ENCODE measurements around the gene CD48. TPM values are rescaled to one million over a fixed set of nuclear protein-coding genes. Genes with fewer than 3 reads are reported as not detected.
"Not testable (repeated sequence)": the region's sequence is repeated elsewhere in the genome, so short reads cannot be mapped to it uniquely, and the experiment has no call there.

The CD48 gene
- total and polyA plus RNA-seq, 2 experiments from 2014 or later, result 0.30 TPM; not detected in 1

- Histone ChIP-seq H3K27ac (no peak overlapping the region), H3K36me3 (replicated peaks; ENCODE audit: insufficient read depth, low read depth) (no peaks in the 10 kb centered on the region), H3K9me2 (replicated peaks; ENCODE audit: insufficient read depth) (no peaks in the 10 kb centered on the region), H3K4me2 (no peak overlapping the region), H3K4me3 (no peak overlapping the region), H4K20me1 (ENCODE audit: insufficient read depth, poor library complexity, severe bottlenecking) (no peaks in the 10 kb centered on the region), H3K4me1 (ENCODE audit: insufficient read depth) (no peaks in the 10 kb centered on the region), H3K79me2 (no peaks in the 10 kb centered on the region), H2AFZ (no peak overlapping the region), H3K27me3 (no peaks in the 10 kb centered on the region), H3K9me3 (ENCODE audit: low read depth) (no peaks in the 10 kb centered on the region)
- WGBS (ENCODE audit: low lambda C conversion rate, missing lambda C conversion rate), result 93% methylated on average over 5 of the region's 5 CpGs
- no peak for DNase-seq (ENCODE audit: low spot score)
- TF ChIP-seq EZH2 (IDR thresholded peaks at IDR 0.05; ENCODE audit: borderline replicate concordance), result no peak
- no peak for TF ChIP-seq CTCF (IDR thresholded peaks at IDR 0.05; ENCODE audit: poor library complexity)
- TF ChIP-seq EZH2phosphoT487 (IDR thresholded peaks at IDR 0.05; ENCODE audit: low read depth, severe bottlenecking, unreplicated experiment), result no peak
Measured at GRCh38 chr1:160717306-160717705, 5.7 kb upstream of the CD48 start.

DNA sequence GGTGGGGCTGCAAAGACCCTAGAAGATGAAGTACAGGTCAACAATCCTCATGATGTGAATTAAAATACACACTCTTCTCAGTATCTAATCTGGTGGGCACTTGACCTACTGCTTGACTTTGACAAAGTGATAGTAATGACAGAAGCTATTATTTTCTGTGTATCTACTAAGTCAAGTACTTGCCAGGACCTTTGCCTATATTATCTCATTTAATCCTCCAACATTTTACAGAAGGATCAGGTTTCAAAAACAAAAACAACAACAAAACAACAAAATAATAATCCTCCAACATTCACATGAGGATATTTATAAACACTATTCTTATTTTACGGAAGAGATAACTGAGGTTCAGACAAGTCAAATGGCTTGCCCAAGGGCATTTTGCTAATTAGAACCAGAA, 4.4 kb upstream of the CD48 start:
- Histone ChIP-seq H3K9me2 (replicated peaks; ENCODE audit: insufficient read depth) (no peaks in the 10 kb centered on the region), H3K9me3 (ENCODE audit: low read depth) (no peaks in the 10 kb centered on the region), H3K4me2 (no peak overlapping the region), H3K79me2 (no peaks in the 10 kb centered on the region), H2AFZ (no peak overlapping the region), H3K4me1 (ENCODE audit: insufficient read depth) (peaks cover 4% of the 10 kb centered on the region), H3K36me3 (replicated peaks; ENCODE audit: insufficient read depth, low read depth) (no peaks in the 10 kb centered on the region), H3K4me3 (no peak overlapping the region), H4K20me1 (ENCODE audit: insufficient read depth, poor library complexity, severe bottlenecking) (no peaks in the 10 kb centered on the region), H3K27ac (no peak overlapping the region), H3K27me3 (no peaks in the 10 kb centered on the region)
- DNase-seq (ENCODE audit: low spot score), result no peak
- TF ChIP-seq EZH2 (IDR thresholded peaks at IDR 0.05; ENCODE audit: borderline replicate concordance) (no peak), CTCF (IDR thresholded peaks at IDR 0.05; ENCODE audit: poor library complexity) (no peak), EZH2phosphoT487 (IDR thresholded peaks at IDR 0.05; ENCODE audit: low read depth, severe bottlenecking, unreplicated experiment) (no peak)
- WGBS (ENCODE audit: low lambda C conversion rate, missing lambda C conversion rate), result 64% methylated on average over 1 of the region's 1 CpG

- not testable (repeated sequence) for DNase-seq (ENCODE audit: low spot score); H3K4me2 ChIP-seq; H3K27ac ChIP-seq; H3K27me3 ChIP-seq; H3K79me2 ChIP-seq; H3K36me3 ChIP-seq (replicated peaks; ENCODE audit: insufficient read depth, low read depth); H2AFZ ChIP-seq; H4K20me1 ChIP-seq (ENCODE audit: insufficient read depth, poor library complexity, severe bottlenecking); H3K4me1 ChIP-seq (ENCODE audit: insufficient read depth); H3K9me2 ChIP-seq (replicated peaks; ENCODE audit: insufficient read depth); H3K9me3 ChIP-seq (ENCODE audit: low read depth); H3K4me3 ChIP-seq
- WGBS (ENCODE audit: low lambda C conversion rate, missing lambda C conversion rate), result 80% methylated on average over 5 of the region's 5 CpGs
Measured at GRCh38 chr1:160714034-160714648, 2.5 kb upstream of the CD48 start.

DNA sequence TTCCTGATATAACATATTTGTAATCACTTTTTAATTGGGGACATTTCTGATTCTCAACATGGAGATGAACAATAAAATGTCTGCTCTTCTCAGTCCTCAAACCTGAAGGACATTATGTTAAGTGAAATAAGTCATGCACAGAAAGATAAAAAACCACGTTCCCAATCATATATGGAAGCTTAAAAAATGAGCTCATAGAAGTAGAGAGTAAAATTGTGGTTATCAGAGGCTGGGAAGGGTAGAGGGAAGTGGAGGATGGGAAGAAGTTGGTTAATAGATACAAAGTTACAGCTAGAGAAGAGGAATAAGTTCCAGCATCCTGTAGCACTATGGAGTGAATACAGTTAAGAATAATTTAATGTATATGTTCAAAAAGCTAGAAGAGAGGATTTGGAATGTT, 1.5 kb upstream of the CD48 start:
- Histone ChIP-seq H4K20me1 (ENCODE audit: insufficient read depth, poor library complexity, severe bottlenecking) (no peaks in the 10 kb centered on the region), H3K79me2 (no peaks in the 10 kb centered on the region), H3K4me1 (ENCODE audit: insufficient read depth) (peaks cover 4% of the 10 kb centered on the region), H3K4me2 (no peak overlapping the region), H3K27me3 (no peaks in the 10 kb centered on the region), H3K36me3 (replicated peaks; ENCODE audit: insufficient read depth, low read depth) (no peaks in the 10 kb centered on the region), H3K9me3 (ENCODE audit: low read depth) (no peaks in the 10 kb centered on the region), H2AFZ (no peak overlapping the region), H3K9me2 (replicated peaks; ENCODE audit: insufficient read depth) (no peaks in the 10 kb centered on the region), H3K27ac (no peak overlapping the region), H3K4me3 (no peak overlapping the region)
- DNase-seq (ENCODE audit: low spot score), result no peak
- 56% methylated on average over 1 of the region's 1 CpG for WGBS (ENCODE audit: low lambda C conversion rate, missing lambda C conversion rate)
- TF ChIP-seq CTCF (IDR thresholded peaks at IDR 0.05; ENCODE audit: poor library complexity) (no peak), EZH2phosphoT487 (IDR thresholded peaks at IDR 0.05; ENCODE audit: low read depth, severe bottlenecking, unreplicated experiment) (no peak), EZH2 (IDR thresholded peaks at IDR 0.05; ENCODE audit: borderline replicate concordance) (no peak)

GRCh38 chr1:160712525-160713080, 981 bp upstream of the CD48 start:
- H2AFZ ChIP-seq; DNase-seq (ENCODE audit: low spot score); H3K36me3 ChIP-seq (replicated peaks; ENCODE audit: insufficient read depth, low read depth); H3K4me3 ChIP-seq; H3K79me2 ChIP-seq; H3K4me1 ChIP-seq (ENCODE audit: insufficient read depth); H4K20me1 ChIP-seq (ENCODE audit: insufficient read depth, poor library complexity, severe bottlenecking); H3K4me2 ChIP-seq; H3K27ac ChIP-seq; H3K27me3 ChIP-seq; H3K9me2 ChIP-seq (replicated peaks; ENCODE audit: insufficient read depth); H3K9me3 ChIP-seq (ENCODE audit: low read depth): not testable (repeated sequence)
- WGBS (ENCODE audit: low lambda C conversion rate, missing lambda C conversion rate), result 84% methylated on average over 5 of the region's 5 CpGs
